ENCODE data around the gene DYNC2LI1. TPM values are rescaled to one million over a fixed set of nuclear protein-coding genes. Genes with fewer than 3 reads are reported as not detected.

Gene DYNC2LI1
- total and polyA plus RNA-seq, 2 donors, result 11.8 to 70.8 TPM

GRCh38 chr2:43852196-43852730, 78.4 kb downstream of the DYNC2LI1 start:
- no peaks in the 10 kb centered on the region for H3K4me1 ChIP-seq (ENCODE audit: insufficient read depth)
- H3K36me3 ChIP-seq (ENCODE audit: insufficient read depth), result no peaks in the 10 kb centered on the region
- no peak overlapping the region for H3K4me3 ChIP-seq (ENCODE audit: low read depth, low read length)
- H3K27ac ChIP-seq (ENCODE audit: low read depth), result no peak overlapping the region
- WGBS, result 90% methylated on average over 21 of the region's 21 CpGs
- DNase-seq (ENCODE audit: extremely low spot score), result no peak

- WGBS, result 85% methylated on average over 10 of the region's 10 CpGs
- Histone ChIP-seq H3K4me3 (ENCODE audit: low read depth, low read length) (no peak overlapping the region), H3K36me3 (ENCODE audit: insufficient read depth) (no peaks in the 10 kb centered on the region), H3K27ac (ENCODE audit: low read depth) (no peak overlapping the region), H3K4me1 (ENCODE audit: insufficient read depth) (no peaks in the 10 kb centered on the region)
- DNase-seq (ENCODE audit: extremely low spot score), result no peak
These were observed 79.6 kb downstream of the DYNC2LI1 start for GRCh38 chr2:43853141-43854081.

GRCh38 chr2:43854671-43855070, 80.8 kb downstream of the DYNC2LI1 start:
- Histone ChIP-seq H3K4me3 (ENCODE audit: low read depth, low read length) (no peak overlapping the region), H3K36me3 (ENCODE audit: insufficient read depth) (no peaks in the 10 kb centered on the region), H3K27ac (ENCODE audit: low read depth) (no peak overlapping the region), H3K4me1 (ENCODE audit: insufficient read depth) (no peaks in the 10 kb centered on the region)
- 86% methylated on average over 3 of the region's 3 CpGs for WGBS
- DNase-seq (ENCODE audit: extremely low spot score), result no peak

DNA sequence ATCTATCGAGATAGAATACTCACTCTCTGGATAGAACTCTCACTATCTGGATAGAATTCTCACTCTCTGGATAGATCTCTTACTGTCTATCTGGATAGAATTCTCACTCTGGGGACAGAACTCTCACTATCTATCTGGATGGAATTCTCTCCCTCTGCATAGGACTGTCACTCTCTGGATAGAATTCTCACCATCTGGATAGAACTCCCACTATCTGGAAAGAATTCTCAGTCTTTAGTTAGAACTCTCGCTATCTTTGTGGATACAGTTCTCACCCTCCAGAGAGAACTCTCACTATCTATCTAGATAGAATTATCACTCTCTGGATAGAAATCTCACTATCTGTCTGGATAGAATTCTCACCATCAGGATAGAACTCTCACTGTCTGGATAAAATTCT, 81.5 kb downstream of the DYNC2LI1 start:
- no peak overlapping the region for H3K27ac ChIP-seq (ENCODE audit: low read depth)
- no peaks in the 10 kb centered on the region for H3K4me1 ChIP-seq (ENCODE audit: insufficient read depth)
- no peak for DNase-seq (ENCODE audit: extremely low spot score)
- 82% methylated on average over 2 of the region's 2 CpGs for WGBS
- no peak overlapping the region for H3K4me3 ChIP-seq (ENCODE audit: low read depth, low read length)
- no peaks in the 10 kb centered on the region for H3K36me3 ChIP-seq (ENCODE audit: insufficient read depth)

Small RNAs within 50 kb of the gene (small RNA-seq; reads per million reads assigned to genes)
- not detected for gene RN7SKP66

Other genes starting within 250 kb of the DYNC2LI1 start
- 71.6 TPM for gene THADA, start 178.0 kb upstream of the DYNC2LI1 start, total RNA-seq
- 12.2 TPM for gene THADA, start 178.0 kb upstream of the DYNC2LI1 start, polyA plus RNA-seq
- 53.6 TPM for gene PLEKHH2, start 136.8 kb upstream of the DYNC2LI1 start, total RNA-seq
- 7.0 TPM for gene PLEKHH2, start 136.8 kb upstream of the DYNC2LI1 start, polyA plus RNA-seq
- gene C1GALT1C1L, start 97.6 kb upstream of the DYNC2LI1 start, total RNA-seq, result 2.2 TPM
- gene C1GALT1C1L, start 97.6 kb upstream of the DYNC2LI1 start, polyA plus RNA-seq, result 2.9 TPM
- not detected for gene ABCG5, start 64.8 kb downstream of the DYNC2LI1 start, total RNA-seq
- not detected for gene ABCG5, start 64.8 kb downstream of the DYNC2LI1 start, polyA plus RNA-seq
- gene ABCG8, start 64.9 kb downstream of the DYNC2LI1 start, total RNA-seq, result not detected
- gene ABCG8, start 64.9 kb downstream of the DYNC2LI1 start, polyA plus RNA-seq, result 0.01 TPM
- 87.6 TPM for gene LRPPRC, start 221.9 kb downstream of the DYNC2LI1 start, total RNA-seq
- gene LRPPRC, start 221.9 kb downstream of the DYNC2LI1 start, polyA plus RNA-seq, result 41.5 TPM